Fibroblast of lung (primary cell): ENCODE measurements around the gene LPA.

Experiments used
- CTCF ChIP-seq, 2 donors: IDR thresholded peaks in 1 of 2; conservative IDR thresholded peaks in 1 of 2; 1 replicate in 1 of 2; 2 replicates in 1 of 2; pipeline ENCODE4 v1.5.1; 2011 to 2012; ENCODE audit warnings: low read length in 2 of 2, control low read depth in 1 of 2, inconsistent platforms in 1 of 2, low read depth in 1 of 2, mild to moderate bottlenecking in 1 of 2
- EZH2 ChIP-seq: IDR thresholded peaks from 2 replicates; pipeline ENCODE4 v1.5.1; 2012; ENCODE audit warnings: low read length, control low read depth, mild to moderate bottlenecking; ENCODE audit errors: missing control alignments

- TF ChIP-seq CTCF (conservative IDR thresholded peaks at IDR 0.05 in 1 of 2, IDR thresholded peaks at IDR 0.05 in 1 of 2; ENCODE audit: low read depth in 1 of 2, low read length in 2 of 2) (no peak), EZH2 (no peak)
These were observed 4.5 kb downstream of the LPA start for GRCh38 chr6:160659562-160659961.
